ENCODE data around the gene RCSD1.

Gene RCSD1

GRCh38 chr1:167588361-167588760 is 41.7 kb upstream of the RCSD1 start:
- no peak for DNase-seq (ENCODE audit: low read depth)
- no peak overlapping the region for H3K4me3 ChIP-seq (ENCODE audit: control insufficient read depth, low read depth, low read length)
- TF ChIP-seq CTCF (conservative IDR thresholded peaks at IDR 0.05; ENCODE audit: control insufficient read depth, insufficient read depth, low read depth, low read length): no peak

- no peak for TF ChIP-seq CTCF (conservative IDR thresholded peaks at IDR 0.05; ENCODE audit: control insufficient read depth, insufficient read depth, low read depth, low read length)
- H3K4me3 ChIP-seq (ENCODE audit: control insufficient read depth, low read depth, low read length): no peak overlapping the region
- DNase-seq (ENCODE audit: low read depth): no peak
Measured at GRCh38 chr1:167592475-167592874, 37.6 kb upstream of the RCSD1 start.

GRCh38 chr1:167593860-167594259 is 36.2 kb upstream of the RCSD1 start:
- DNase-seq (ENCODE audit: low read depth): no peak
- no peak for TF ChIP-seq CTCF (conservative IDR thresholded peaks at IDR 0.05; ENCODE audit: control insufficient read depth, insufficient read depth, low read depth, low read length)
- H3K4me3 ChIP-seq (ENCODE audit: control insufficient read depth, low read depth, low read length): no peak overlapping the region

- no peak for TF ChIP-seq CTCF (conservative IDR thresholded peaks at IDR 0.05; ENCODE audit: control insufficient read depth, insufficient read depth, low read depth, low read length)
- no peak overlapping the region for H3K4me3 ChIP-seq (ENCODE audit: control insufficient read depth, low read depth, low read length)
- no peak for DNase-seq (ENCODE audit: low read depth)
Measured at GRCh38 chr1:167594822-167595221, 35.2 kb upstream of the RCSD1 start.

- DNase-seq (ENCODE audit: low read depth): peak; percentile 57
- peak; percentile 46 for TF ChIP-seq CTCF (conservative IDR thresholded peaks at IDR 0.05; ENCODE audit: control insufficient read depth, insufficient read depth, low read depth, low read length)
- no peak overlapping the region for H3K4me3 ChIP-seq (ENCODE audit: control insufficient read depth, low read depth, low read length)
Measured at GRCh38 chr1:167599957-167600581, 30.0 kb upstream of the RCSD1 start.

GRCh38 chr1:167601442-167602383 is 28.3 kb upstream of the RCSD1 start:
- no peak overlapping the region for H3K4me3 ChIP-seq (ENCODE audit: control insufficient read depth, low read depth, low read length)
- no peak for DNase-seq (ENCODE audit: low read depth)
- TF ChIP-seq CTCF (conservative IDR thresholded peaks at IDR 0.05; ENCODE audit: control insufficient read depth, insufficient read depth, low read depth, low read length): no peak
